ENCODE results near the gene TSN.

The TSN gene

DNA sequence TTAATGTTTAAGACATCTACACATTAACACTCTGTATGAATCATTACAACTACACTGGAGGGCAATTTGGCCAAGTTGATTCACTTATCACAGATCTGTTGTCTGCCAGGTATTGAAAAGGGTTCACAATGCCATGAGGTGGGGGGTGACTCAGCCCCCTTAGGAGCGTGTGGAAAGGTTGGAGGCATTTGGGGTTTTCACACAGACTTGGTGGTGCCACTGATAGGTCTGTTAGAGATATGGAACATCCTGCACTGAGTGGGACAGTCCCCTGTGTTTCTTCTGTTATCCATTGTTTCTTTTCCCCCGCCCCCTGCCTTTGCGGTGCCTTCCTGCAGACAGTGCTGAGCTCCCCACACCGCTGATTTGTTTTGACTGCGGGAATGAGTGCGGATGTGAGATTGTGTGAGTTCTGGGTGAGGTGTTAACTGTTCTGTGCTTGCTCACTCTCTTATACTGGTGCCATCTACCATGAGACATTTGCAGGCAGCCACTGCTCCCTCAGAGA, 9.3 kb upstream of the TSN start:
- no peak for DNase-seq (ENCODE audit: low read depth)

DNA sequence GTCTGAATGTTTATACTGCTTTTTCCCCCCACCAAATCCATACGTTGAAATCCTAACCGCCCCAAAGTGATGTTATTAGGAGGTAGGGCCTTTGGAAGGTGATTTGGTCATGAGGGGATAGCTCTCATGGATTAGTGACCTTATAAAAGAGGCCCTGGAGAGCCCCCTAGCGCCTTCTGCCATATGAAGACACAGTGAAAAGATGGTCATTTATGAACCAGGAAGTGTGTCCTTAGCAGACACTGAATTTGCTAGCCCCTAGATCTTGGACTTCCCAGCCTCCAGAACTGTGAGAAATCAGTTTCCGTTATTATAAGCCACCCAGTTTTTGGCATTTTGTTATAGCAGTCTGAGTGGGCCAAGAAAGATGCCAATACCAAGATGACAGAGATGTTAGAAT, 7.2 kb upstream of the TSN start:
- DNase-seq (ENCODE audit: low read depth): no peak

DNA sequence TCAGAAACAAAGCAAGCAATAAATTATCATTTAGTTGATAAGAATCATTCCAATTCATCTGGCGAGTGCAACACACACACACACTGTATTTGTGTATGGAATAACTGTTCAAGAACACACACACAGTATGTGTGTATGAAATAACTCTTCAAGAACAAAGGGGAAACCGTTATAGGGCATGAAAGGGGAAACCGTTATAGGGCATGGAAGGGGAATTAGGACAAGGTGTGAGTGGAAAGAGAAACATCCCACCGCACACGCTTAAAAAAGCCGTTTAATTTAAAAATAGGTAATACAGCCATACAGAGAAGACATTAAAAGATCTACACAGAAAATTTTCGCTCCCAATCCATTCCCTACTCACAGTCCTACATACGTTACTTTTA, 607 bp upstream of the TSN start:
- DNase-seq (ENCODE audit: low read depth): no peak

DNA sequence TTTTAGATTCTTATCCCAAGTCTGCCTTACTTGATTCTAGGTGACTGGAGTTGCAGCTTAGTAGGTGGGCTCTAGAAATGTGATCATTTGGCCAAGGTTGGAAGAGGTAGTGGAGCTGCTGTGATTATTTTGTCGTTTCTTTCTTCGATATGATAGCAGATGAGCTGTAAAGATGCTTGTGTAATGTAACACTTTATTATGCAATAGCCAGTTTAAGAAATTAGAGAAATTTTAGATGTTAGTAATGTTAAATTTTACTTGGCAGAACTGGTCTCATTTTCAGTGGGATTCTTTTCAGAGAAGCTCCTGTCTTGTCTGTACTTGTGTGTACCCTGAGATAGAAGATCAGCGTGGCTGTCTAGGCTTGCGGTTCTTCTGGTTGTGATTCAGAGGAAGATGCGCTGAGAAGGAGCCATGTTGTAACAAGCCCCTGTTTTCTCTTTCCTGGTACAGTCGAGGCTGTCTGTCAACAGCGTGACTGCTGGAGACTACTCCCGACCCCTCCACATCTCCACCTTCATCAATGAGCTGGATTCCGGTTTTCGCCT, 9.3 kb downstream of the TSN start:
- no peak for DNase-seq (ENCODE audit: low read depth)

DNA sequence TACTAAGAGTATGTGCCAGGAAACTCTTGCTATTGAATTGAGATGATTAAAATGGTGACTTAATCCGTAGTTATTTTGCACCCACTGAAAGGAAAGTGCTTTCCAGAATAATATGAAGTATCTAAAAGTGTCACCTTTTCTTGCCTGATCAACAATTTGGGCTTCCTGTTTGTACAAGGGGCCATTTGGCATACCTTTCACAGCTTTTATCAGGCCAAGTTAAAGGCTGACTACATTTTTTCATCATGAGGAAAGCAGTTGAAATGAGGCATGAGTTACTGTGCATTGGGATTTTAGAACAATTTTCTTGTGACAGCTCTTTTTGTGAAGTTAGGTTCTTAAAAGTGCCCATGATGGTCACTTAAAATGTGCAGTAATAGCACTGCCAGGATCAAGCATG, 11.2 kb downstream of the TSN start:
- no peak for DNase-seq (ENCODE audit: low read depth)

DNA sequence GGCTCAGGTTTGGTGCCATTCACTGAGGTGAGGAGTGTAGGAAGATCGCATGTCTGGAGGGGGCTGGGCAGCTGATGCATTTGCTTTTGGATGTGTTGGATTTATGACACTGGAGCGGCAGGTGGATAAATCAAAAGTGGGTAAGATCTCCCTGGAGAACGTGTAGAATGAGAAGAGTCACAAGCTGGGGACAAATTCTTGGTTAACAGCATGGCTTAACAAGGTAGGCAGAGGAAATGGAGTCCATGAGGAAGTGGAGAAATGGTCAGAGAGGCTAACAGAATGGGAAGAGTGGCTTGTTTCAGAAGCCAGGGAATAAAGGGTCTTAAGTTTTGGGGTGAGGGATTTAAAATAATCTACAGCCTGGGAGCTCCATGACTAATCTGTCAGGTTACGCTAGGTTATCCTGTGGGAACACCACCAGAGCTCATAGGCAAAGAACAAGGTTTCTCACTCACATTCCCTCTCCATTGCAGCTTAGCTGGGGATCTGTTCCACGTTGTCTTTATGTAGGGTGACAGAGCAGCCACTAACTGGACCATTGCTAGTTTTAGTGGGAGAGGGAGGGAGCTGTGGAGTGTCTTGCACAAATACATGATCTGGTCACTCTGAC, 12.8 kb downstream of the TSN start:
- DNase-seq (ENCODE audit: low read depth): no peak

DNA sequence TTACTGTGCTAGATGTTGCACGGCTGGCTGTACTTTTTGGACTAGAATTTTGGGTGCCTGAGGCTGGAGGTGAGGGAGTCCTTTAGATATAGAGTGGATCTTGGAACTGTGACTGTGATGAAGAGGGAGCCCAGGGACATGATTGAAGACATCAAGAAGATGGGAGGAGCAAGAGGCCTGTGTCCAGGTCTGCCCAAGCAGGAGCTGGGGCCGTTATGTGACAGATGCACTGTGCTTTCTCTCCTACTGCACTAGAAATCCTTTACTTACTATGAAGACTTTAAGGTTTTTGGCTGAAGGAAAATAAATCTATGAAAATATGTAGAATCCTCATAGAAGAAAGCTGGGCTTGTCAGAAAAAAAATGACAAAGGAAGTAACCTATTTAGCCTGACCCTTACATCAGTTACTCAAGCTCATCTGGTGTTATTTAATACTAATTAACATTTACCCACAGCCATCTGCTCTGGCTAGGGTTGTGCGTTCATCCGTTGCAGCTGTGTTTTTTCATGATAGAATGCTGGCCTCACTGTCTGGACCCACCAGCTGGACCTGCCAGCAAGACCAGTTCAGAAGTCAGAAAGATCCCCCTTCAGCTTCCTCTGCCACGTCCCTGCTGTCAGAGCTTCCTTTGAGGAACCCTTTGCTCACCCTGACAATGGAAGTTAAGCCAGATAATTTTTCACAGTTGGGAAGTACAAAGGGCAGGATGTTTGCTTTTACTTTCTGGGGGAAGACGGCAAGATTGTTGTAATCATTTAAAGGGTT, 16.7 kb downstream of the TSN start:
- no peak for DNase-seq (ENCODE audit: low read depth)

DNA sequence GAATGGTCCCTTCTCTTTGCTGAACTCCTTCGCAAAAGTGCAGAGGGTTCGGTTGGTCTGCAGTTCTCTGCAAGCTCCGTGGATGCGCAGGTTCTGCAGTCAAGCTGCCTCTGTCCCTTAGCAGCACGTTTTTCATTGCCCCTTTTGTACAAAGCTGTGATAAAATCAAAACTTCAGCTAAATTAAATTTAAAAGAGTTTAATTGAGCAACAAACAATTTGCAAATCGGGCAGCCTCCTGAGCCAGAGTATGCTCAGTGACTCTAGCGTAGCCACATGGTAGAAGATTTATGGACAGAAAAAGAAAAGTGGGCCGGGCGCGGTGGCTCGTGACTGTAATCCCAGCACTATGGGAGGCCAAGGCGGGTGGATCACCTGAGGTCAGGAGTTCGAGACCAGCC, 18.8 kb downstream of the TSN start:
- DNase-seq (ENCODE audit: low read depth): no peak

DNA sequence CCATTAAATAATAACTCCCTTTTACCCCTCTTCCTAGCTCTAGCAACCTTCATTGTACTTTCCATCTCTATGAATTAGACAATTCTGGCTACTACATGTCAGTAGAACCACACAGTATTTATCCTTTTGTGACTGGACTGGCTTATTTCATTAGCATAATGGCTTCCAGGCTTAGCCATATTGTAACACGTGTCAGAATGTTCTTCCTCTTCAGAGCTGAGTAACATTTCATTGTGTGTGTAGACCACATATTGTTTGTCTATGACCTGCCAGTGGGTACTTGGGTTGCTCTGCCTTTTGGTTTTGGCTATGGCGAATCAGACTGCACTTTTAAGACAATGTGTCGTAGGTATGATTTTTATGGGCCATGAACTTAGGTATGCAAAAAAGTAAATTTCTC, 20.9 kb downstream of the TSN start:
- no peak for DNase-seq (ENCODE audit: low read depth)

DNA sequence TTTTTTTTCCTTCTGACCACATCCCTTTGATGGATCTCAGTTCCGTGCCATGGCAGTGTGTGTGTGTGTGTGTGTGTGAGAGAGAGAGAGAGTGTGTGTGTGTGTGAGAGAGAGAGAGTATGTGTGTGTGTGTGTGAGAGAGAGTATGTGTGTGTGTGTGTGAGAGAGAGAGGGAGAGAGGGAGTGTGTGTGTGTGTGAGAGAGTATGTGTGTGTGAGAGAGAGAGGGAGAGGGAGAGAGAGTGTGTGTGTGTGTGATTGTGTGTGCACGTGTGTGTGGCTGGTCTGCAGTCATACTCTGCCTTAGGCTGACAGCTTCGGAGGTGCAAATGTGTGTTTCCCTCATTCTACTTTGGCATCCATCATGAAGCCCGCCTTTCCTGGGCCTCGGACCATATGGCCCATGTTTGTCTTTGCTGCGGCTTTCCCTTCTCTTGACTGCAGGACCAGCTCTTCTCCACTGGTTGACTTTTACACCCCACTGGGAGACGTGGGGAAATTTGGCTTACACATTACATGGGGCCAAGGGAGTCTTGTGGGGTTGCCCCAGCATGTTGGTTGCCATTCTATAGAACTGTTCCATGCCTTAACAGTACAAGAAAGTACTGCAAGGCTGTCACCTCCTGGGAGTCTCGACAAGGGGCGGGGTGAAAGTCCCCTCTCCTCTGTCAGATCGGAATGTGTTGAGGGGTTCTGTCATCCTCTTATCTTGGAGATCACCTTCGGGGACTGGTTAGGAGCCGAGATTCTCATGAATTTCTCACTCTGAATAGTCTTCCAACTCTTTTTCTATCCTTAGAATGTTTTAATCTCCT, 21.6 kb downstream of the TSN start:
- no peak for DNase-seq (ENCODE audit: low read depth)

DNA sequence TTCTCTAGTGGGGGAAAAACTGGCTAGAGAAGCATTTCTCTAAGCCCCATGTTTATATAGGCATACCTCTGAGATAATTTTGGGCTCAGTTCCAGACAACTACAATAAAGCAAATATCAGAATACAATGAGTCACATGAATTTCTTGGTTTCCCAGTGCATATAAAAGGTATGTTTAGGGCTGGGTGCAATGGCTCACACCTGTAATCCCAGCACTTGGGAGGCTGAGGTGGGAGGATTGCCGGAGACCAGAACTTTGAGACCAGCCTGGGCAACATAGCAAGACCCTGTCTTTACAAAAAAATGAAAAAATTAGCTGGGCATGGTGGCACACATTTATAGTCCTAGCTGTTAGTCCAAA, 22.2 kb downstream of the TSN start:
- DNase-seq (ENCODE audit: low read depth): no peak

DNA sequence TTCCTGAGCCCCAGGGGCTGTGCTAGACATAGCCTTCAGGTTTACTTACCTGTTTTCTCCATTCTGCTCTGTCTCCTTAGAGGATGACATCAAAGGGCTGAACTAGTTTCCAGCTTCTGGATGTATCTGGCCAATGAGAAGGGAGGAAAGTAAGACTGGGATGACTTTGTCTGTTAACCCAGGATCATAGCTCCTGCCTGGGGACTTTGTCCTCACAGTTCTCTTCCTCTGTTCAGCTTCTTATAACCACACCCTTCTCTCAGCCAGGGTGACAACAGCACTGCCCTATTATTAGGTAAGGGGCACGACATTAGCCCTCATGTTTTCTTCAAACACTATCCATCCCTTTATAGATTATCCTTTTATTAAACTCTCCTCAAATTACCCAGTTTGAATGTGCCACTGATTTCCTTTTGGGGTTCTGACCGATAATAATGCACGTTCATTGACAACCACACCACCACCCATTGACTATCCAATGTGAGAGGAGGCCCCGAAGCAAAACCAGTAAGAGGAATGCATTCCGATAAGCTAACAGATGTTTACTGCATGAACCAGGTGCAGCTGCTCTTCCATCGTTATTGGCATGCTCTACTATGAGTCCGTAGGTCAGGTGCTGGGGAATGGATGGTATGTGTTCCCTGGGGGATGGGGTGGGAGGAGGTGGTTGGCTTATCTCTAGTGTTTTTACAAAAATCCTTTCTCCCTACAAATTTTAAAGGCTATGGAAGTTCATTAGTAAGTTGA, 23.5 kb downstream of the TSN start:
- DNase-seq (ENCODE audit: low read depth): no peak

DNA sequence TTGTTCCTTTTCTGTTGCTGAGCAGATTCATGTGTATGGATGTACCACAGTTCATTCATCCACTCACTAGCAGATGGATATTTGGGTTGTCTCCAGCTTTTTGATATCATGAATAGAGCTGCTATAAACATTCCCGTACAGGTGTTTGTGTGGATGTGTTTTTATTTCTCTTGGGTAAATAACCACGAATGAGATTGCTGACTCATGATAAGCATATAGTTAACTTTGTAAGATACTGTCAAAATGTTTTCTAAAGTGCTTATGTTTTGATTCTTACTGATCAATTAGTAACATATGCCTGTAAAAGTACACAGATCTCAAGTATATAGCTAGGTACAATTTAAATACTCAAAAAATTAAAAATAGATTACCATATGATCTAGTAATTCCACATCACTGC, 27.7 kb downstream of the TSN start:
- DNase-seq (ENCODE audit: low read depth): no peak

DNA sequence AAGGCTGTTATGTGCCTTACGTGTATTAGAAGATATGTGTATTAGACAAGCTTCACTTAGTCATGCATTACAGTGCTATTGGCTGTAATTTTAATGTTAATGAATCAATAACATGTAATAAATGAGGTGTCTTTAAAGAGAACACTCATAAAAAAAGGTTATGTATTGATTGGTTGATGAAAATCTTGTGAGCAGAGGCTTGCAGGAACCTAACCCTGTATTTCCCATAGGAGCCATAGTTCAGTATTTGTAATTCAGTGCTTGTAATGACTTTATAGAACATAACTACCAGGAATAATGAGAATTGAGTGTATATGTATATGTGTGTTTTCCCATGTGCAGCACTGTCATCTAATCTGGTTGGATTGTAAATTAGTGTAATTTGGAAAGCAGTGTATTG, 33.2 kb downstream of the TSN start:
- DNase-seq (ENCODE audit: low read depth): no peak

DNA sequence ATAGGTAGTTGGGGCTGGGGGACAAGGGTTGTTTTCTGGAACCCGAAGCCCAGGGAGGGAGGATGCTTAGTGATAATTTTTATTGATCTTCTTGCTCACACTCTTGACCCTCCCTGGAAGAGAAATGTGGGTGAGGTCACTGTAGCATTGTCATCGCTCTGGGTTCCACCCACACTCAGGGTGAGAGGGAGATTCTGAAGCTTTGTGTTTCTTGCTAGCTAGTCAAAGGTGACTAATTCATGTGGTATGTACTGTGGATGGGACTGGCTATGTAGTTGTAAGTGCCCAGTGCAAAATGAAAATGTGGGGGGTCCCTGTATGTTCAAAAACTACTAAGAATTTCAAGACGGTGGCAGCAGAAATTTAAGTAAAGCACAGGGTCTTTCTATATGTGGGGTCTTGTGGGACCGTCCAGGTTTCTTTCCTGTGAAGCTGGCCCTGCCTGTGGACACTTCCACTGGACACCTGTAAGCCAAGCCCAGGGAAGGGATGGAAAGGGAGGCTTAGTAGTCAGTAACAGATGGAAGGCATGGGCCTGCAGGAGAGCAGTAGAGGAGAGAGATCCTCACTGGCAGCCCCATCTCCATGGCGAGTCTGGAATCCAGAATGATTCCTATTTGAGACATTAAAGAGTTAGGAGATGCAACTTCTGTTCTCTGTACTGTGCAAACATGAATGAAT, 35.0 kb downstream of the TSN start:
- DNase-seq (ENCODE audit: low read depth): no peak

DNA sequence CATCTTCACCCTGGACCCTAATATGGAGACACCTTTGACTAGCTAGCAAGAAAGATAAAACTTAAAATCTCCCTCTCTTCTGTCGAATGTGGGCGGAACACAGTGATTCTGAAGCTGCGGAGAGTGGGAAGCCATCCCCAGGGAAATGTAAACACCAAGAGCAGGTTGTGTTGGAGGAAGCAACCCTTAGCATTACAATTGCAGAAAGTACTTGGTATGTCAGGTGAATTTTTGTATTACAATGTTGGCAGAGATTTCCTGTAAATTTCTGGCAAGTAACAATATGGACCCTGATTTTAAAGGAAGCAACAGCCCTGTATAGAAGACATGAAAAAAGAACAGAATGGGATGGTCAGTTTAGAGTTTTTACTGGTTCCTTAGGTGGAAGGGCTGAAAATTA, 35.8 kb downstream of the TSN start:
- no peak for DNase-seq (ENCODE audit: low read depth)

DNA sequence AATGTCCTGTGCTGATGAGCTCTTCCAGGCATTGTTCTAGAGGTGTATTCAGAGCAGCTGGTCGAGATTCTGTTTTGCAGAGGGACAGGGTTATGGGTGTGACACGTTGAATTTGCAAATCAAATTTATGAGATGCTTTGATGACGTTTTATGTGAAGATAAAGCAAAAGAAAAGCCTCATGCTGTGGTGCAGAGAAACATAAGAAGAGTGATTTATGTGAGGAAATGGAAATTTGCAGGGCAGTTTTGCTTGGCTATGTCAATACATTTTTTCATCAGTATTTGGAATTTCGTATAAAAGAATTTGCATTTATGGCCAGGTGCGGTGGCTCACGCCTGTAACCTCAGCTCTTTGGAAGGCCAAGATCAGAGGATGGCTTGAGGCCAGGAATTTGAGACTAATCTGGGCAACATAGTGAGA, 36.4 kb downstream of the TSN start:
- DNase-seq (ENCODE audit: low read depth): no peak

DNA sequence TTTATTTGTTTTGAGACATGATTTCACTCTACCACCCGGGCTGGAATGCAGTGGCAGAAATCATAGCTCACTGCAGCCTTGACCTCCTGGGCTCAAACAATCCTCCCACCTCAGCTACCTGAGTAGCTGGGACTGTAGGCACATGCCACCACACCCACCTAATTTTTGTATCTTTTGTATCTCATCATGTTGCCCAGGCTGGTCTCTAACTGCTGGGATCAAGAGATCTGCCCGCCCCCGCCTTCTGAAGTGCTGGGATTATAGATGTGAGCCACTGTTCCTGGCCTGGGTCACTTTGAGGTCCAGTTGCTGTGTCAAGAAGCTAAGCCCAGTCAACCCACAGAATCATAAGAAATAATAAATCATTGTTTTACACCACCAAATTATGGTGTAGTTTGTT, 38.4 kb downstream of the TSN start:
- no peak for DNase-seq (ENCODE audit: low read depth)

DNA sequence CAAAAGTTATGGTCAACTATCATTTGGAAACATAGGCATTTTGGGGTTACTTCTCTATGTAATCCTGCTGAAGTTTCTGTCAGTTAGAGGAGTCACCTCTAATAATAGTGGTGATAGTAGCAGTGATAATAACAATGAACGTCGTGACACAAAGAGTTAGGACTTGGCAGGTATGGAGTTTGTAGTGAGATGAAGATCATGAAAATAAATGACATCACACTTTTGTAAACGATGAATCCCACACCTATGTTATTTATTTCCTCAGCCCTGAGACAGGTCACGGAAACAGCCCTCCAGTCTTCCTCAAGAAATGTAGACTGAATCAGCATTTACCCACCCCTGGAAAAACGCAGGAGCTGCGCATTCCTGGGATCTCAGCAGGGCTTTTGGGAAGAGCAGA, 38.8 kb downstream of the TSN start:
- DNase-seq (ENCODE audit: low read depth): no peak

DNA sequence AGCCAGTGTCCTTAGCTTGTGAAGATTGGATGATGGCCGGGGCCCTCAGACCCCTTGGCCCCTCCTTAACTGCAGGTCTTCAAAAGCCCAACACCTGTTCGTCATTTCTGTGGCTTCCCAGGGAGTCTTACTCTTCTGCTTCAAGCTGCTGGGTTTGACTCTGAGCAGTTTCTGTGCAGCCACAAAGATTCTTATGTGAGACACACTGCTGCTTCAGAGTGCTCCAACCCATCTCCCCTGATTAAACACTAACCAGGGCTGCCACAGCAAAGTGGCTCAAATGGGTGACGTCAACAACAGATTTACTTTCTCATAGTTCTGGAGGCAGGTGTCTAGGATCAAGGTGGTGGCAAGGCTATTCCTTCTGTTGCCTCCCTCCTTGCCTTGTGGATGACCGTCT, 40.8 kb downstream of the TSN start:
- DNase-seq (ENCODE audit: low read depth): no peak

DNA sequence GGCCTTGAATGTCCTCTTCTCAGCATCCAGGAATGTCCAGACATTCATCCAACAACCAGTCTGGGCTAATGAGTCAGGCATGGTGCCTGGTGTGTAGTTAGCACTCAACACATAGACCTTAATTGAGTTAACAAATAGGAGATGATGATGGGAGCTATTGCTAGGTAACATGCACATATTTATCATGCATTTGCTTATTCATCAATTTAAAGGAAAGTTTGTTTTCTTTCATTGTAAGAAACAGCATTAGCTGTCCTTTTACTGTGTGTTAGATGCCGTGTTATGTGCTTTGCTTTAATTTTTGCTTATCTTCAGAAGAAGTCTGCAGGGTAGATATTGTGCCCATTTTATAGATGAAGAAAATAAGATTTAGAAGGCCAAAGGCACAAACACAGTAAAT, 43.2 kb downstream of the TSN start:
- DNase-seq (ENCODE audit: low read depth): no peak

DNA sequence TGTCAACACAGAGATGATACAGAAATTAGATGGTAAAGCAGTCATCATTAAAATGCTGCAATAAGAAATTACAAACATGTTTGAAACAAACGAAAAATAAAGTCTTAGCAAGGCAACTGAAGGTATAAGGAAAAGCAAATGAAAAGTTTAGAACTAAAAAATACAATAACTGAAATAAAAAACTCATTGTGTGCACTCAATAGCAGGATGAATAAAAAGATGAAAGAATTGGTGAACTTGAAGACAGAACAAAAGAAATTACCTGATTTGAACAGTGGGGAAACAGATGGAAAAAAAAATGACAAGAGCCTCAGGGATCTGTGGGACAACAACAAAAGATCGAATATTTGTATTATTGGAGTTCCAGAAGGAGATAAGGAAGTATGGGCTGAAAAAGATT, 46.5 kb downstream of the TSN start:
- no peak for DNase-seq (ENCODE audit: low read depth)

Measured in stimulated activated CD8-positive, alpha-beta memory T cell treated with anti-CD3 and anti-CD28 coated beads, Interleukin-7, amount 100 ng/mL, for 24 hours (primary cell).